Spleen (tissue), 11 donors: ENCODE results near the gene RCL1. TPM values are rescaled to one million over a fixed set of nuclear protein-coding genes. Genes with fewer than 3 reads are reported as not detected.
A peak's percentile ranks its signal among the peaks of the same experiment; 100 is the strongest.

Source experiments
- DNase-seq: peaks from one replicate; pipeline ENCODE4 v3.0.0-alpha.2; 2020
- H3K27ac ChIP-seq, 8 donors: fragments of 200-600 bp; sonication (generic) in 7 of 8; 1 replicate in 4 of 8; 2 replicates in 4 of 8; pipeline versions ENCODE4 v1.5.0 to v1.8.0; 2016 to 2021; ENCODE audit warnings: inconsistent platforms in 4 of 8, mild to moderate bottlenecking in 4 of 8, moderate library complexity in 1 of 8
- H3K27me3 ChIP-seq, 7 donors: fragments of 200-600 bp; sonication (generic) in 6 of 7; replicated peaks in 1 of 7; 1 replicate in 4 of 7; 2 replicates in 3 of 7; pipeline versions ENCODE4 v1.5.0 to v1.8.0; 2016 to 2021; ENCODE audit warnings: inconsistent platforms in 3 of 7, mild to moderate bottlenecking in 1 of 7
- H3K36me3 ChIP-seq, 6 donors: fragments of 200-600 bp; sonication (generic) in 5 of 6; 1 replicate in 4 of 6; 2 replicates in 2 of 6; pipeline versions ENCODE4 v1.5.0 to v1.8.0; 2016 to 2021; ENCODE audit warnings: inconsistent platforms in 2 of 6
- H3K4me1 ChIP-seq, 6 donors: fragments of 200-600 bp; sonication (generic) in 5 of 6; 1 replicate in 3 of 6; 2 replicates in 3 of 6; pipeline versions ENCODE4 v1.5.0 to v1.8.0; 2016 to 2021; ENCODE audit warnings: inconsistent platforms in 3 of 6
- H3K4me3 ChIP-seq, 8 donors: fragments of 200-600 bp; sonication (generic) in 7 of 8; 1 replicate in 4 of 8; 2 replicates in 4 of 8; pipeline versions ENCODE4 v1.5.0 to v1.8.0; 2016 to 2021; ENCODE audit warnings: inconsistent platforms in 4 of 8, mild to moderate bottlenecking in 4 of 8, moderate library complexity in 2 of 8
- H3K9me3 ChIP-seq, 8 donors: fragments of 200-600 bp; sonication (generic) in 7 of 8; 1 replicate in 4 of 8; 2 replicates in 4 of 8; pipeline versions ENCODE4 v1.5.0 to v1.8.0; 2016 to 2021; ENCODE audit warnings: inconsistent platforms in 4 of 8
- POLR2A ChIP-seq, 3 donors: fragments of 450-650 bp; IDR thresholded peaks; one replicate each; pipeline ENCODE4 v1.5.1; 2017; ENCODE audit warnings: antibody characterized with exemption in 3 of 3, mild to moderate bottlenecking in 1 of 3
- POLR2AphosphoS5 ChIP-seq, 3 donors: sonication (generic); formaldehyde crosslinking; IDR thresholded peaks; one replicate each; pipeline ENCODE4 v1.5.1; 2017; ENCODE audit warnings: antibody characterized with exemption in 3 of 3
- WGBS, 5 donors: extraction: QIAGEN DNeasy Blood & Tissue Kit in 3 of 5; methylation state at CpG; one replicate each; pipeline versions ENCODE4 v1.1.5 to v1.1.7; 2013 to 2018; 5-methylcytosine and 5-hydroxymethylcytosine counted together
- intact Hi-C: fragments of 100-400 bp; cut with DNase I; formaldehyde crosslinking; loops from one replicate; pipeline ENCODE4 v1.15.0; 2023; ENCODE audit warnings: low total_unique reads
- polyA plus RNA-seq, 3 donors: library from polyadenylated mRNA; stranded (reverse); fragments of 200-250 nt; gene quantifications; one replicate each; pipeline ENCODE4 v1.2.1, GENCODE V29; 2013
- total RNA-seq, 7 donors: library from RNA; depleted of rRNA in 3 of 7; stranded (reverse); fragments of >200 nt in 3 of 7; fragmentation: NEBNext Ultra II Directional in 4 of 7; extraction: Animal tissue kit (Norgen Biotek cat#: 25700) in 4 of 7; gene quantifications; one replicate each; pipeline versions ENCODE4 v1.1.0 to v1.2.1, GENCODE V29; 2016 to 2021
- TF ChIP-seq, protein P1 (sequence below), 11 experiments: fragments of 200-600 bp in 7 of 11; fragments of 450-650 bp in 4 of 11; sonication (generic) in 4 of 11; IDR thresholded peaks in 8 of 11; conservative IDR thresholded peaks in 3 of 11; 1 replicate in 7 of 11; 2 replicates in 4 of 11; pipeline versions ENCODE4 v1.4.0 to v1.8.0; 2016 to 2021; ENCODE audit warnings: antibody characterized with exemption in 11 of 11, inconsistent platforms in 4 of 11, mild to moderate bottlenecking in 1 of 11
- donor health status: healthy with polysubstance abuse.
- donor health status: DM: no; HTN: no; CAD: no; lungs with moderate emphysema.
- donor health status: DM: no; HTN: no; CAD: no.
- donor health status: Bipolar disorder and iron deficiency.
- donor health status: healthy.
- donor health status: DM: no; HTN: no; CAD: no.
- donor health status: DM: yes; HTN: yes; CAD: no.

Gene RCL1
- total and polyA plus RNA-seq, 10 donors, result 11.8 to 29.4 (median 21.6) TPM

DNA sequence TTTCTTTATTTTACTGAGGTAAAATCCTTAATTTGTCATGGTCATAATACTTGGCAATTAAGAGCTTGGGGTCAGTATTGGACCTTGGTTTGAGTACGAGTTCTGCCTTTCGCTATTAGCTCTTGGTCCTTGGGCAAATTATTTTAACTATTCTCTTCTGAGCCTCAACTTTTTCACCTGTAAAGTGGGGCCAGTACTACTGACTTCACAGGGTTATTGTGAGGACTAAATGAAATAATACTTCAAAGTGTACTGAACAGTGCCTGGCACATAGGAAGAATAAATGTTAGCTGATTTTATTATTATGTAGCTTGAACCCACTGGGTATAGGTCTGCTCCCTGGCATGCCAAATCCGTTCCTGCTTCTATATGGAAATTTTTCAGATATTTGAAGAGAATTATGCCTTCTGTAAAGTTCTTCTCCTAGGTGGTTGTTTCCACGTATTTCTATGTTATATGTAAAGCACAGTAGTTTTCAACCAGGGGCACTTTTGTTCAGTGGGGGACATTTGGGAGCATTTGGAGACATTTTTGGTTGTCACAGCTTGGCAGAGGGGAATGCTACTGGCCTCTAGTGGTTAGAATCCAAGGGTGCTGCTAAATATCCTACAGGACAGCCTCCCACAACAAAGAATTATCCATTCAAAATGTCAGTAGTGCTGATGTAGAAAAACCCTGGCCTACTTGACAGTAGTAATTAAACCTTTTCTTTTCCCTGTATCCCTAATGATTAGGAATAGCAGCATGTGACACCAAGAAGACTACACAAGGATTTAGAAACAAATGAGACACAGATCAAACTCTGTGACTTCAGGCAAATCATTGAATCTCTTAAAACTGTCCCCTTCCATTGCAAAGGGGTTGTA lies 4.5 kb downstream of the RCL1 start:
- TF ChIP-seq, protein P1, sequence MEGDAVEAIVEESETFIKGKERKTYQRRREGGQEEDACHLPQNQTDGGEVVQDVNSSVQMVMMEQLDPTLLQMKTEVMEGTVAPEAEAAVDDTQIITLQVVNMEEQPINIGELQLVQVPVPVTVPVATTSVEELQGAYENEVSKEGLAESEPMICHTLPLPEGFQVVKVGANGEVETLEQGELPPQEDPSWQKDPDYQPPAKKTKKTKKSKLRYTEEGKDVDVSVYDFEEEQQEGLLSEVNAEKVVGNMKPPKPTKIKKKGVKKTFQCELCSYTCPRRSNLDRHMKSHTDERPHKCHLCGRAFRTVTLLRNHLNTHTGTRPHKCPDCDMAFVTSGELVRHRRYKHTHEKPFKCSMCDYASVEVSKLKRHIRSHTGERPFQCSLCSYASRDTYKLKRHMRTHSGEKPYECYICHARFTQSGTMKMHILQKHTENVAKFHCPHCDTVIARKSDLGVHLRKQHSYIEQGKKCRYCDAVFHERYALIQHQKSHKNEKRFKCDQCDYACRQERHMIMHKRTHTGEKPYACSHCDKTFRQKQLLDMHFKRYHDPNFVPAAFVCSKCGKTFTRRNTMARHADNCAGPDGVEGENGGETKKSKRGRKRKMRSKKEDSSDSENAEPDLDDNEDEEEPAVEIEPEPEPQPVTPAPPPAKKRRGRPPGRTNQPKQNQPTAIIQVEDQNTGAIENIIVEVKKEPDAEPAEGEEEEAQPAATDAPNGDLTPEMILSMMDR (IDR thresholded peaks at IDR 0.05 in 8 of 11, conservative IDR thresholded peaks at IDR 0.05 in 3 of 11), result peak; percentile 16 to 71 (median 62)
- no peak for TF ChIP-seq POLR2A (IDR thresholded peaks at IDR 0.05)
- Histone ChIP-seq H3K9me3 (no peaks in the 10 kb centered on the region), H3K4me3 (peak overlapping the region in 1 of 8 donors; percentile 17), H3K36me3 (no peaks in the 10 kb centered on the region), H3K27me3 (no peaks in the 10 kb centered on the region), H3K4me1 (peaks cover 30 to 64% (median 46%) of the 10 kb centered on the region in 6 donors), H3K27ac (peak overlapping the region in 7 of 8 donors; percentile 23 to 81 (median 69))
- WGBS, 5 donors, result 86 to 92% (median 90%) methylated on average over 4 of the region's 4 CpGs
- intact Hi-C loops, result loop anchor here (5.0 kb wide), 1 partner anchor 35 kb away; no protein-coding TSS in a partner anchor
- DNase-seq, result no peak

DNA sequence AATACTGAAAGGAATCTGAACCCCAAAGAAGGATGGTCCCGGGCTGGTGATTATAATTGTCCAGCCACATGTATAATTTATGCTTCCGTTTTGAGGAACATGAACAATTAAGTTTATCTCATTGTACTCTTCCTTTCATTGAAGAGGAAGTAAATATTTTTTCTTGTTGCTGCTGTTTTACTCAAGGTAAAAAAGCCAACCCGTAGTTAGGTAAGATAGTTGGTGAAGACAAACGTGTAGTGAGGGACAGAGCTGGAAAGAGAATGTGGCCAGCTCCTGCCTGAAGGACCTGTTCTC lies 5.1 kb downstream of the RCL1 start:
- Histone ChIP-seq H3K4me1 (peaks cover 30 to 61% (median 45%) of the 10 kb centered on the region in 6 donors), H3K27ac (peak overlapping the region in 7 of 8 donors; percentile 23 to 81 (median 69)), H3K9me3 (no peaks in the 10 kb centered on the region), H3K36me3 (no peaks in the 10 kb centered on the region), H3K27me3 (no peaks in the 10 kb centered on the region), H3K4me3 (peak overlapping the region in 1 of 8 donors; percentile 17)
- intact Hi-C loops, result loop anchor here (5.0 kb wide), 1 partner anchor 36 kb away; no protein-coding TSS in a partner anchor
- no peak for DNase-seq
- 16 to 29% (median 22%) methylated on average over 4 of the region's 4 CpGs for WGBS, 5 donors
- no peak for TF ChIP-seq POLR2A (IDR thresholded peaks at IDR 0.05)
- no peak for TF ChIP-seq POLR2AphosphoS5 (IDR thresholded peaks at IDR 0.05)
- TF ChIP-seq, protein P1 (IDR thresholded peaks at IDR 0.05 in 8 of 11, conservative IDR thresholded peaks at IDR 0.05 in 3 of 11), result no peak

DNA sequence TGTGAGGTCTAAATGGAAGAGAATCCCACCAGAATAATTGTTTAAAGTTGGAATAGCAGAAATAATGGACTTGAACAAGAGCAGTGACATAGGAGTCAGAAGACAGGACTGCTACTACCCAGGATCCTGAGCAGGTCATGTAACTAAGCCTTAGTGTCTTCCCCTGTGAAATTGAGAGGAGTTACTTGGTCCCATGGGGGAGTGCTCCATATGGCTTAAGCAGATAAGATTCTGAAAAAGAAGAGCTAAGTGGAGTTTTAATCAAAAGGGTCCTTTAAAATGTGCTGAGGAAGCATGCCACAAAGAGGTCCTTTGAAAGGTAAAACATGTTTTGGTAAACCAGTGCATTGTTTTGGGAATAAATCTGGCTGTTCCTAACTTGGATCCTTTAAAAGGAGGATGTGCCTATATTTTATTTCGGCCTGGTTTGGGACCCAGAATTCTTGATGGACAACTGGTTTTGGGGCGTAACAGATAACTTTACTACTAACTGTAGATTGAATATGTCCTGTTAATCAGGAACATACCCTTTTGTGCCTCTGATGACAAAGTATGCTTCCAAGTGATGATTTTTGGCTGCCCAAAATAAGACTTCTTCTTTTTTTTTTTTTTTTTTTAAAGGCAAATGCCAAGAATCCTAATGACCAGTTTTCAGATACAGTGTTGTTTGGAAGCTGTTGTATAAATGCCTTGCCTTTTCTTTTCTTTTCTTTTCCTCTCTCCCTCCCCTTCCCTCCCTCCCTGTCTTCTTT lies 5.7 kb downstream of the RCL1 start:
- intact Hi-C loops, result loop anchor here (5.0 kb wide), 1 partner anchor 36 kb away; no protein-coding TSS in a partner anchor
- no peaks in the 10 kb centered on the region for H3K36me3 ChIP-seq
- H3K9me3 ChIP-seq, result no peaks in the 10 kb centered on the region
- no peak for TF ChIP-seq POLR2A (IDR thresholded peaks at IDR 0.05)
- TF ChIP-seq, protein P1 (IDR thresholded peaks at IDR 0.05 in 8 of 11, conservative IDR thresholded peaks at IDR 0.05 in 3 of 11), result no peak
- no peak for TF ChIP-seq POLR2AphosphoS5 (IDR thresholded peaks at IDR 0.05)
- WGBS, 5 donors, result 85 to 96% (median 92%) methylated on average over 2 of the region's 2 CpGs
- peak overlapping the region in 7 of 8 donors; percentile 23 to 81 (median 69) for H3K27ac ChIP-seq
- no peak for DNase-seq
- peaks cover 30 to 56% (median 42%) of the 10 kb centered on the region in 6 donors for H3K4me1 ChIP-seq
- H3K4me3 ChIP-seq, result peak overlapping the region in 1 of 8 donors; percentile 17
- H3K27me3 ChIP-seq, result no peaks in the 10 kb centered on the region
